Ishikawa (cell line): ENCODE data around the gene ELAVL2.

ENCODE experiments used
- CEBPB ChIP-seq: IDR thresholded peaks from 2 replicates; pipeline ENCODE4 v1.6.1; 2012
- FOXM1 ChIP-seq: IDR thresholded peaks from 2 replicates; pipeline ENCODE4 v1.6.1; 2012; ENCODE audit warnings: low read depth, borderline replicate concordance
- RAD21 ChIP-seq: IDR thresholded peaks from 2 replicates; pipeline ENCODE4 v1.6.1; 2012; ENCODE audit warnings: low read depth
- REST ChIP-seq: IDR thresholded peaks from 2 replicates; pipeline ENCODE4 v1.6.1; 2012; ENCODE audit warnings: low read depth, mild to moderate bottlenecking
- TEAD4 ChIP-seq: IDR thresholded peaks from 2 replicates; pipeline ENCODE4 v1.6.1; 2012
- ZBTB7A ChIP-seq: IDR thresholded peaks from 2 replicates; pipeline ENCODE4 v1.6.1; 2012; ENCODE audit warnings: low read depth

- TF ChIP-seq REST (no peak), CEBPB (no peak), FOXM1 (no peak), TEAD4 (no peak), RAD21 (no peak), ZBTB7A (no peak)
Measured at GRCh38 chr9:23643656-23644258, 182.3 kb downstream of the ELAVL2 start.
